Mesenchymal stem cell (in vitro differentiated cells and primary cell): ENCODE measurements around the gene MPST.
A peak's percentile ranks its signal among the peaks of the same experiment; 100 is the strongest.

ENCODE experiments used
- DNase-seq: peaks from one replicate; pipeline ENCODE4 v3.0.0-alpha.2; 2013
- H2AFZ ChIP-seq: one replicate; pipeline ENCODE4 v1.6.1; 2013; ENCODE audit warnings: low read depth, mild to moderate bottlenecking, control low read depth, inconsistent platforms, low read length, moderate library complexity
- H2AK5ac ChIP-seq: 2 replicates; pipeline ENCODE4 v1.6.1; 2013; ENCODE audit warnings: low read length, moderate library complexity, mild to moderate bottlenecking, inconsistent platforms; ENCODE audit not compliant: severe bottlenecking
- H2BK120ac ChIP-seq: one replicate; pipeline ENCODE4 v1.6.1; 2013; ENCODE audit warnings: low read depth, mild to moderate bottlenecking, inconsistent platforms, low read length, moderate library complexity
- H2BK12ac ChIP-seq, 2 experiments: one replicate each; pipeline ENCODE4 v1.6.1; 2013; ENCODE audit warnings: inconsistent platforms in 2 of 2, low read length in 2 of 2, mild to moderate bottlenecking in 2 of 2, moderate library complexity in 2 of 2, control low read depth in 1 of 2
- H2BK15ac ChIP-seq: one replicate; pipeline ENCODE4 v1.6.1; 2013; ENCODE audit warnings: mild to moderate bottlenecking, low read depth, inconsistent platforms; ENCODE audit not compliant: poor library complexity, severe bottlenecking
- H2BK5ac ChIP-seq: 2 replicates; pipeline ENCODE4 v1.6.1; 2013; ENCODE audit warnings: low read depth, mild to moderate bottlenecking, low read length, control low read depth, inconsistent platforms; ENCODE audit not compliant: poor library complexity, severe bottlenecking
- H3K14ac ChIP-seq, 2 experiments: one replicate each; pipeline ENCODE4 v1.6.1; 2013; ENCODE audit warnings: inconsistent platforms in 2 of 2, low read length in 2 of 2, control low read depth in 1 of 2, mild to moderate bottlenecking in 1 of 2, moderate library complexity in 1 of 2
- H3K18ac ChIP-seq, 2 experiments: one replicate each; pipeline ENCODE4 v1.6.1; 2013; ENCODE audit warnings: inconsistent platforms in 2 of 2, low read length in 2 of 2, control low read depth in 1 of 2, low read depth in 1 of 2, mild to moderate bottlenecking in 1 of 2
- H3K23ac ChIP-seq, 2 experiments: one replicate each; pipeline ENCODE4 v1.6.1; 2013; ENCODE audit warnings: inconsistent platforms in 2 of 2, low read length in 2 of 2, mild to moderate bottlenecking in 2 of 2, moderate library complexity in 2 of 2, control low read depth in 1 of 2
- H3K27ac ChIP-seq: 2 replicates; pipeline ENCODE4 v1.5.1; 2013; ENCODE audit warnings: mild to moderate bottlenecking, moderate library complexity, low read length, control low read depth, inconsistent platforms; ENCODE audit not compliant: poor library complexity, severe bottlenecking
- H3K27me3 ChIP-seq, 2 experiments: 2 replicates each; pipeline versions ENCODE4 v1.6.1 to v1.7.0; 2013; ENCODE audit warnings: low read length in 2 of 2, mild to moderate bottlenecking in 2 of 2, moderate library complexity in 2 of 2, control low read depth in 1 of 2, inconsistent platforms in 1 of 2; ENCODE audit not compliant: control insufficient read depth in 1 of 2, insufficient read depth in 1 of 2
- H3K36me3 ChIP-seq, 2 experiments: 2 replicates each; pipeline versions ENCODE4 v1.6.1 to v1.7.0; 2013; ENCODE audit warnings: low read length in 2 of 2, control low read depth in 1 of 2, inconsistent platforms in 1 of 2, low read depth in 1 of 2, mild to moderate bottlenecking in 1 of 2; ENCODE audit not compliant: insufficient read depth in 2 of 2, control insufficient read depth in 1 of 2
- H3K4ac ChIP-seq, 2 experiments: one replicate each; pipeline ENCODE4 v1.6.1; 2013; ENCODE audit warnings: inconsistent platforms in 2 of 2, low read length in 2 of 2, mild to moderate bottlenecking in 2 of 2, moderate library complexity in 2 of 2, control low read depth in 1 of 2, low read depth in 1 of 2
- H3K4me1 ChIP-seq: 2 replicates; pipeline ENCODE4 v1.6.1; 2013; ENCODE audit warnings: low read depth, low read length, control low read depth; ENCODE audit not compliant: control insufficient read depth, insufficient read depth
- H3K4me2 ChIP-seq: 2 replicates; pipeline ENCODE4 v1.6.1; 2013; ENCODE audit warnings: low read length, mild to moderate bottlenecking, inconsistent platforms; ENCODE audit not compliant: poor library complexity, severe bottlenecking
- H3K4me3 ChIP-seq, 2 experiments: 2 replicates each; pipeline versions ENCODE4 v1.5.1 to v1.7.0; 2013; ENCODE audit warnings: low read length in 2 of 2, mild to moderate bottlenecking in 2 of 2, control low read depth in 1 of 2, low read depth in 1 of 2; ENCODE audit not compliant: insufficient read depth in 1 of 2
- H3K79me1 ChIP-seq: replicated peaks from 2 replicates; pipeline ENCODE4 v1.6.1; 2013; ENCODE audit warnings: mild to moderate bottlenecking, control low read depth, low read length, inconsistent platforms; ENCODE audit not compliant: poor library complexity, severe bottlenecking
- H3K9ac ChIP-seq: 2 replicates; pipeline ENCODE4 v1.7.0; 2013; ENCODE audit warnings: mild to moderate bottlenecking, low read length, moderate library complexity
- H3K9me3 ChIP-seq: 2 replicates; pipeline ENCODE4 v1.7.0; 2013; ENCODE audit warnings: mild to moderate bottlenecking, low read length; ENCODE audit not compliant: control insufficient read depth
- H4K8ac ChIP-seq: one replicate; pipeline ENCODE4 v1.6.1; 2013; ENCODE audit warnings: inconsistent platforms, mild to moderate bottlenecking, low read length, moderate library complexity
- H4K91ac ChIP-seq: one replicate; pipeline ENCODE4 v1.6.1; 2013; ENCODE audit warnings: mild to moderate bottlenecking, low read length, inconsistent platforms
- WGBS: methylation state at CpG from one replicate; pipeline ENCODE4 v1.1.7; 2013; ENCODE audit warnings: mixed read lengths; 5-methylcytosine and 5-hydroxymethylcytosine counted together

MPST gene

DNA sequence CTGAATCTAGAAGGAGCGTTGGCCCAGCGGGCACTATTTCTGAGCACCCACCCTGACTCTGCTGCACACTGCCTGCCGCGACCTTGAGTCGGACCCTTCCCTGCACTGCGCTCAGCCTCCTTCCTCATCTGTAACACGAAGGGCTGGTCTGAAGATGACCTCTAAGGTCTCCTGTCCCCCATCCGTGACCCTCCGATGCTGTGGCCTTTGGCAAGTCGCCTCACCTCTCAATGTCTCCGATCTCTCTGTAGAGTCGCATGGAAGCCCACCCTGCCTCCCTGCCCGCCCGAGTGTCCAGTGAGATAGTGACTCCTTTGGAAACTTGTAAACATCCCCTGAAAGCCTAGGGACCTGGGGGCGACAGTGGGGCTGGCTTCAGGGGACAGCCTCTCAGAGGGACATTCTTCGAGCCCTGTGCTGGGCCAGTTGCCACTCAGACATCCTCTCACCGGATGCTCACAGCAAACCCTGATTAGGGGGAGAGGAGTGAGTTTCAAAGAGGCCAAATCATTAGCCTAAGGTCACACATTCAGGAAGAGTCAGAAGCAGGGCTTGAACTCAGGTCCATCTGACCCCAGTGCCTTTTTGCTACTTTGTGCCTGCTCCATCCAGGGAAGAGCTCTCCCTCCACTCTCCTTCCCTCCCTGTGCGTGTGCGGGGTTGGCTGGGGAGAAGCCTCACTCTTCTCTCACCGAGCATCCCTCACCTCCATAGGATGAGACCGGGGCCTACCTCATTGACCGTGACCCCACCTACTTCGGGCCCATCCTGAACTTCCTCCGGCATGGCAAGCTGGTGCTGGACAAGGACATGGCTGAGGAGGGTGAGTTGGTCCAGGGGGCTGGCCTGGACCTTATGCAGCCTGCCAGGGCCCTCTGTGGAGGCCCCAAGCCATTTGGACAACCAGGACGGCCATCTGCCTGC, 33.1 kb downstream of the MPST start:
- peaks cover 14% of the 10 kb centered on the region for H3K79me1 ChIP-seq
- H2AFZ ChIP-seq, result no peak overlapping the region
- H2BK15ac ChIP-seq, result no peak overlapping the region
- peak overlapping the region; percentile 2 for H4K91ac ChIP-seq
- peak overlapping the region; percentile 74 for H3K4me2 ChIP-seq
- no peak overlapping the region for H3K23ac ChIP-seq
- H3K36me3 ChIP-seq, result peaks cover 38 to 45% of the 10 kb centered on the region in 2 experiments
- H3K4ac ChIP-seq, result no peak overlapping the region
- WGBS, result 88% methylated on average over 25 of the region's 25 CpGs
- peak overlapping the region; percentile 91 for H3K9ac ChIP-seq
- H2BK5ac ChIP-seq, result no peak overlapping the region
- no peak overlapping the region for H2AK5ac ChIP-seq
- H3K4me1 ChIP-seq, result peaks cover 10% of the 10 kb centered on the region
- H2BK12ac ChIP-seq, result peak overlapping the region in 1 of 2 experiments; percentile 21
- no peaks in the 10 kb centered on the region for H3K27me3 ChIP-seq
- no peak overlapping the region for H3K27ac ChIP-seq
- no peak for DNase-seq
- H3K18ac ChIP-seq, result no peak overlapping the region
- H2BK120ac ChIP-seq, result no peak overlapping the region
- peak overlapping the region; percentile 78 to 91 for H3K4me3 ChIP-seq
- H3K9me3 ChIP-seq, result no peaks in the 10 kb centered on the region
- H4K8ac ChIP-seq, result no peak overlapping the region
- peak overlapping the region in 1 of 2 experiments; percentile 73 for H3K14ac ChIP-seq

DNA sequence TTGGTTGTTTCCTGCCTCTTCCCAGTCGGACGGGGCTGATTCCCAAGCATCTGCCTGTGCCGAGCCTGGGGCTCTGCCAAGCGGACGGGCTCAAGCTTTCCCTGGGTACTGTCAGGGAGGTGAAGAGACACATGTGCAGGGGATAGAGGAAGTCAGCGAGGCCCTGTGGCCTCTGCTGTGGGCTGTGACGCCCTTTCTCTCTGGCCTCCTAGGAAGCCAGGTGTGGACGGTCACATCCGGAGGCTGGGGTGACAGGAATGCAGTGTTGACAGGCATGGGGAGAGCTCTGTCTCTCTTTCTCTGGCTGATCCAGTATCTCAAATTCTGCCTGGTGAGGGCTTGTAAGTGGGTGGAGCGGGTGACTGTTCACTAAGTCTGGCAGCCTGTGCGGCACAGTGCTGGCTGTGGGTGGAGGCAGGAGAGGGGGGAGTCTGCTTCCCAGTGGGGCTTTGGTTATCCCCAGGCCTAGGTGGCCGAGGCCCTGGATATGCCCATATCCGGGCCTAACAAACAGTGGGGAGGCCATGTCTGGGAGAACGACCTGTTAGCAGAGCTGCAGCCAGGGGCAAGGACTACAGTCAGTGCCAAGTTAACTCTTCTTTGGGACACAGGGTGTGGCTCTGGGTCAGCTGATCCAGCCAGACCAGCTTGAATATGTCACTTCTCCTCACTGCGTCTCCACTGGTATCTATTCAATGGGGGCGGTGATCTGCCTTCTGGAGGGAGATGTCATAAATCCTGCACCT, 33.9 kb downstream of the MPST start:
- Histone ChIP-seq H4K91ac (no peak overlapping the region), H3K14ac (no peak overlapping the region), H3K9me3 (no peaks in the 10 kb centered on the region), H3K18ac (no peak overlapping the region), H3K9ac (peak overlapping the region; percentile 21), H3K4ac (no peak overlapping the region), H3K23ac (no peak overlapping the region), H3K4me3 (no peak overlapping the region), H4K8ac (no peak overlapping the region), H3K27me3 (no peaks in the 10 kb centered on the region), H2BK120ac (no peak overlapping the region), H3K27ac (no peak overlapping the region), H2BK12ac (no peak overlapping the region), H2AFZ (no peak overlapping the region), H3K79me1 (peaks cover 14% of the 10 kb centered on the region), H3K36me3 (peaks cover 46 to 53% of the 10 kb centered on the region in 2 experiments), H2BK15ac (no peak overlapping the region), H2BK5ac (no peak overlapping the region), H3K4me2 (no peak overlapping the region), H3K4me1 (peaks cover 10% of the 10 kb centered on the region), H2AK5ac (no peak overlapping the region)
- WGBS, result 92% methylated on average over 16 of the region's 16 CpGs
- DNase-seq, result no peak

DNA sequence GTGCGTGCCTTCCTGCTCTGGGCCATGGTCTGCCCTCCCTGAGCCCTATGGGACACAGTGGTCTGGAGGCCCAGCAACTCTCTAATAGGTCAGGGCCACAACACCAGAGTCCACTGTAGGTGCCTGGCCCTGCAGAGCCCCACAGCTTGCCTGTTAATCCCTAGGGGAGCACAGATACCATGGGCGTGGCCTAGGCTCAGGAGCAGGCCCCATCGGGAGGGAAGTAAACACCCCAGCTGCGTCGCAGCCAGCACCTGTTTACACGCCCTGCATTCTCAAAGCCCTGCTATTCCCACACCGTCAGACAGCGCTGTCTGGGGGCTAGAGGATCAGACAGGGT, 34.5 kb downstream of the MPST start:
- Histone ChIP-seq H3K27ac (no peak overlapping the region), H3K9me3 (no peaks in the 10 kb centered on the region), H2AFZ (no peak overlapping the region), H2AK5ac (no peak overlapping the region), H2BK5ac (no peak overlapping the region), H3K79me1 (peaks cover 14% of the 10 kb centered on the region), H3K4me2 (no peak overlapping the region), H2BK12ac (no peak overlapping the region), H3K14ac (no peak overlapping the region), H3K18ac (no peak overlapping the region), H2BK120ac (no peak overlapping the region), H3K36me3 (peaks cover 51 to 58% of the 10 kb centered on the region in 2 experiments), H3K4ac (no peak overlapping the region), H3K4me3 (no peak overlapping the region), H4K8ac (no peak overlapping the region), H3K27me3 (no peaks in the 10 kb centered on the region), H4K91ac (no peak overlapping the region), H2BK15ac (no peak overlapping the region), H3K9ac (no peak overlapping the region), H3K23ac (no peak overlapping the region), H3K4me1 (peaks cover 10% of the 10 kb centered on the region)
- DNase-seq, result no peak
- 90% methylated on average over 8 of the region's 8 CpGs for WGBS
